MM.1S (cell line): ENCODE results near the gene DHRS3.
"Not testable (repeated sequence)": the region's sequence is repeated elsewhere in the genome, so short reads cannot be mapped to it uniquely, and the experiment has no call there.

ENCODE experiments used
- EZH2 ChIP-seq: fragments of 300-600 bp; sonication (generic); optimal IDR thresholded peaks from 2 replicates; pipeline ENCODE3; 2017; ENCODE audit warnings: low read depth, mild to moderate bottlenecking, antibody characterized with exemption, low read length, mixed read lengths
- TF ChIP-seq, protein P1 (sequence below): fragments of 300-600 bp; sonication (generic); IDR thresholded peaks from 2 replicates; pipeline ENCODE4 v1.5.1; 2016; ENCODE audit warnings: antibody characterized with exemption, low read length, mixed read lengths

DNA sequence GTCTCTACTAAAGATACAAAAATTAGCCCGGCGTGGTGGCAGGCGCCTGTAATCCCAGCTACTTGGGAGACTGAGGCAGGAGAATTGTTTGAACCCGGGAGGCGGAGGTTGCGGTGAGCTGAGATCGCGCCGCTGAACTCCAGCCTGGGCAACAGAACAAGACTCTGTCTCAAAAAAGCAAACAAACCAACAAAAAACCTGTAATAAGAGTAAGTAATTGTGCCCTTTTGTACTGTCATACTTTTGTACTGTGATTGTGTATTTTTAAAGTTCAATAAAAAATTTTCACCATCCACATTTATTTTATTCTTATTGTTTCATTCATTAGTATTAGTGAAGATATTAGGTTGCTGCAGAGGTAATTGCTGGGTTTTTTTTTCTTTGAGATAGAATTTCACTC, 95.2 kb downstream of the DHRS3 start:
- TF ChIP-seq, protein P1, sequence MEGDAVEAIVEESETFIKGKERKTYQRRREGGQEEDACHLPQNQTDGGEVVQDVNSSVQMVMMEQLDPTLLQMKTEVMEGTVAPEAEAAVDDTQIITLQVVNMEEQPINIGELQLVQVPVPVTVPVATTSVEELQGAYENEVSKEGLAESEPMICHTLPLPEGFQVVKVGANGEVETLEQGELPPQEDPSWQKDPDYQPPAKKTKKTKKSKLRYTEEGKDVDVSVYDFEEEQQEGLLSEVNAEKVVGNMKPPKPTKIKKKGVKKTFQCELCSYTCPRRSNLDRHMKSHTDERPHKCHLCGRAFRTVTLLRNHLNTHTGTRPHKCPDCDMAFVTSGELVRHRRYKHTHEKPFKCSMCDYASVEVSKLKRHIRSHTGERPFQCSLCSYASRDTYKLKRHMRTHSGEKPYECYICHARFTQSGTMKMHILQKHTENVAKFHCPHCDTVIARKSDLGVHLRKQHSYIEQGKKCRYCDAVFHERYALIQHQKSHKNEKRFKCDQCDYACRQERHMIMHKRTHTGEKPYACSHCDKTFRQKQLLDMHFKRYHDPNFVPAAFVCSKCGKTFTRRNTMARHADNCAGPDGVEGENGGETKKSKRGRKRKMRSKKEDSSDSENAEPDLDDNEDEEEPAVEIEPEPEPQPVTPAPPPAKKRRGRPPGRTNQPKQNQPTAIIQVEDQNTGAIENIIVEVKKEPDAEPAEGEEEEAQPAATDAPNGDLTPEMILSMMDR, result not testable (repeated sequence)
- TF ChIP-seq EZH2, result not testable (repeated sequence)
